DOHH2 (cell line): ENCODE measurements around the gene CACNA2D3.

Source experiments
- H3F3A ChIP-seq: fragments of 200-600 bp; sonication (generic), shearing (Covaris generic); 2 replicates; pipeline ENCODE4 v1.6.0; 2016; ENCODE audit warnings: antibody characterized with exemption, mild to moderate bottlenecking; ENCODE audit not compliant: control insufficient read depth, insufficient read depth
- H3K27ac ChIP-seq: fragments of 200-600 bp; sonication (generic); 2 replicates; pipeline ENCODE4 v1.5.1; 2014; ENCODE audit warnings: low read depth, mild to moderate bottlenecking, low read length, moderate library complexity
- H3K27me3 ChIP-seq: fragments of 200-600 bp; sonication (generic); 2 replicates; pipeline ENCODE4 v1.6.1; 2014; ENCODE audit warnings: mild to moderate bottlenecking, low read length, mixed read lengths; ENCODE audit not compliant: control insufficient read depth
- H3K36me3 ChIP-seq: fragments of 200-600 bp; sonication (generic); 2 replicates; pipeline ENCODE4 v1.6.1; 2014; ENCODE audit warnings: mild to moderate bottlenecking, low read length, moderate library complexity, mixed read lengths; ENCODE audit not compliant: control insufficient read depth
- H3K4me1 ChIP-seq: fragments of 200-600 bp; sonication (generic); 2 replicates; pipeline ENCODE4 v1.6.1; 2014; ENCODE audit warnings: mild to moderate bottlenecking, low read length, mixed read lengths; ENCODE audit not compliant: control insufficient read depth
- H3K4me2 ChIP-seq: fragments of 200-600 bp; sonication (generic); 2 replicates; pipeline ENCODE4 v1.6.0; 2014; ENCODE audit warnings: mild to moderate bottlenecking, low read length, moderate library complexity
- H3K4me3 ChIP-seq: fragments of 200-600 bp; sonication (generic); 2 replicates; pipeline ENCODE4 v1.5.1; 2014; ENCODE audit warnings: mild to moderate bottlenecking, low read length, mixed read lengths
- H3K79me2 ChIP-seq: fragments of 200-600 bp; sonication (generic); 2 replicates; pipeline ENCODE4 v1.6.1; 2014; ENCODE audit warnings: mild to moderate bottlenecking, low read length, mixed read lengths; ENCODE audit not compliant: control insufficient read depth
- H3K9me2 ChIP-seq: fragments of 200-600 bp; sonication (generic); replicated peaks from 2 replicates; pipeline ENCODE4 v1.6.1; 2014; ENCODE audit warnings: mild to moderate bottlenecking, low read length, mixed read lengths; ENCODE audit not compliant: control insufficient read depth
- H3K9me3 ChIP-seq: fragments of 200-600 bp; sonication (generic); 2 replicates; pipeline ENCODE4 v1.6.1; 2014; ENCODE audit warnings: antibody characterized with exemption, low read length, mixed read lengths; ENCODE audit not compliant: control insufficient read depth, insufficient read depth
- H4K20me1 ChIP-seq: fragments of 200-600 bp; sonication (generic); 2 replicates; pipeline ENCODE4 v1.6.0; 2014; ENCODE audit warnings: low read depth, mild to moderate bottlenecking, antibody characterized with exemption, low read length, moderate library complexity; ENCODE audit not compliant: control insufficient read depth, insufficient read depth
- CTCF ChIP-seq: fragments of 200-600 bp; sonication (generic); IDR thresholded peaks from one replicate; pipeline ENCODE4 v1.5.1; 2014; ENCODE audit warnings: antibody characterized with exemption, mild to moderate bottlenecking, low read depth, low read length; ENCODE audit not compliant: poor library complexity, severe bottlenecking
- EZH2phosphoT487 ChIP-seq: fragments of 200-600 bp; sonication (generic); IDR thresholded peaks from 2 replicates; pipeline ENCODE4 v1.6.1; 2017; ENCODE audit warnings: borderline replicate concordance, mild to moderate bottlenecking, antibody characterized with exemption, low read length, moderate library complexity, mixed read lengths

CACNA2D3 gene

GRCh38 chr3:54619053-54619452 is 496.7 kb downstream of the CACNA2D3 start:
- Histone ChIP-seq H3K27ac (no peak overlapping the region), H3K9me3 (no peaks in the 10 kb centered on the region; the same call in 1 of the 2 replicates), H3K27me3 (no peaks in the 10 kb centered on the region), H3F3A (no peaks in the 10 kb centered on the region), H3K4me1 (no peaks in the 10 kb centered on the region), H4K20me1 (no peaks in the 10 kb centered on the region), H3K4me3 (no peak overlapping the region), H3K9me2 (no peaks in the 10 kb centered on the region), H3K79me2 (no peaks in the 10 kb centered on the region), H3K36me3 (no peaks in the 10 kb centered on the region), H3K4me2 (no peak overlapping the region)
- TF ChIP-seq EZH2phosphoT487, result no peak
- no peak for TF ChIP-seq CTCF

- no peaks in the 10 kb centered on the region for H3K36me3 ChIP-seq
- H4K20me1 ChIP-seq, result no peaks in the 10 kb centered on the region
- TF ChIP-seq CTCF (no peak), EZH2phosphoT487 (no peak)
- no peaks in the 10 kb centered on the region for H3K79me2 ChIP-seq
- H3K9me3 ChIP-seq, result no peaks in the 10 kb centered on the region; the same call in 1 of the 2 replicates
- no peaks in the 10 kb centered on the region for H3K4me1 ChIP-seq
- no peak overlapping the region for H3K27ac ChIP-seq
- no peaks in the 10 kb centered on the region for H3K27me3 ChIP-seq
- H3K9me2 ChIP-seq, result no peaks in the 10 kb centered on the region
- no peak overlapping the region for H3K4me2 ChIP-seq
- H3F3A ChIP-seq, result no peaks in the 10 kb centered on the region
- no peak overlapping the region for H3K4me3 ChIP-seq
Observed at GRCh38 chr3:54619531-54619930, 497.2 kb downstream of the CACNA2D3 start.

GRCh38 chr3:54621184-54621583 is 498.8 kb downstream of the CACNA2D3 start:
- Histone ChIP-seq H3K36me3 (no peaks in the 10 kb centered on the region), H3K27ac (no peak overlapping the region), H3K9me3 (no peaks in the 10 kb centered on the region; the same call in 1 of the 2 replicates), H3K9me2 (no peaks in the 10 kb centered on the region), H3F3A (no peaks in the 10 kb centered on the region), H3K4me3 (no peak overlapping the region), H3K4me1 (no peaks in the 10 kb centered on the region), H4K20me1 (no peaks in the 10 kb centered on the region), H3K27me3 (no peaks in the 10 kb centered on the region), H3K4me2 (no peak overlapping the region), H3K79me2 (no peaks in the 10 kb centered on the region)
- TF ChIP-seq CTCF, result no peak
- no peak for TF ChIP-seq EZH2phosphoT487

GRCh38 chr3:54622678-54623077 is 500.3 kb downstream of the CACNA2D3 start:
- Histone ChIP-seq H3K9me2 (no peaks in the 10 kb centered on the region), H3K27me3 (no peaks in the 10 kb centered on the region), H4K20me1 (no peaks in the 10 kb centered on the region), H3K4me2 (no peak overlapping the region), H3K9me3 (no peaks in the 10 kb centered on the region; the same call in 1 of the 2 replicates), H3F3A (no peaks in the 10 kb centered on the region), H3K27ac (no peak overlapping the region), H3K4me1 (no peaks in the 10 kb centered on the region), H3K4me3 (no peak overlapping the region), H3K36me3 (no peaks in the 10 kb centered on the region), H3K79me2 (no peaks in the 10 kb centered on the region)
- TF ChIP-seq EZH2phosphoT487, result no peak
- TF ChIP-seq CTCF, result no peak
